NCI-H146 treated with DMSO at 0.1 percent for 48 hours (cell line): ENCODE measurements around the gene FLII.
"Not testable (repeated sequence)": the region's sequence is repeated elsewhere in the genome, so short reads cannot be mapped to it uniquely, and the experiment has no call there.

Source experiments
- DNase-seq: peaks from one replicate; lab custom pipeline; 2025; ENCODE audit not compliant: unreplicated experiment; lab: John Stamatoyannopoulos, UW

Gene FLII

GRCh38 chr17:18224053-18224386, 34.5 kb downstream of the FLII start:
- no peak for DNase-seq

DNA sequence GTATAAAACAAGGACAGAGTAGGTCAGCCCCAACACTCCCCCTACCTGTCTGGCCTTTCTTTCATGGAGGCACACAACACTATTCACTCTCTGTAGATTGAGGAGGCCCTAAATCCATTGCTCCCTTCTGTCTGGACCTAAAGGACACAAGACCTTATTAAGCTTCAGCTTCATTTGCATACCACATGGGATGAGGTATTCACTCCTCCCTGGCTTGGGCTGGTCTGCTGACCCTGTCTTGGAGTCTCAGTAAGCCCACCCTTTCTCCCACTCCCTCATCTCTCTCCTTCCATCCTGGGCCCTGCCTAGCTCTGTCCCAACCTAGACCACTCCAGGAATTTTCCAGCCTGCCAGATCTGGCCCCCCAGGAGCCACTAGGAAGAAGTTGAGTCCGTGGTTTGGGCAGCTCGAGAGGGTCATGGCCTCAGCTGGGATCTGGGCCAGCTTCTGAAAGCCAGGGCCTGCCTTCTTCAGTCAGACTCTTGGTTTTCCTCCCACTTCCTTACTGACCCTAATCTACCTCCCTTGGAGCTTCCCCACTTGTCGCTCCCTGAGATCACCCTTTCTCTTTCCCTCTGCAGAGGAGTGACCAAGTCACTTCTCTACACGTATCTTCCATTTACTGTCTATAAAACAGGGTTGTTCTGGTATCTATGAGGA, 39.7 kb downstream of the FLII start:
- DNase-seq, result no peak

DNA sequence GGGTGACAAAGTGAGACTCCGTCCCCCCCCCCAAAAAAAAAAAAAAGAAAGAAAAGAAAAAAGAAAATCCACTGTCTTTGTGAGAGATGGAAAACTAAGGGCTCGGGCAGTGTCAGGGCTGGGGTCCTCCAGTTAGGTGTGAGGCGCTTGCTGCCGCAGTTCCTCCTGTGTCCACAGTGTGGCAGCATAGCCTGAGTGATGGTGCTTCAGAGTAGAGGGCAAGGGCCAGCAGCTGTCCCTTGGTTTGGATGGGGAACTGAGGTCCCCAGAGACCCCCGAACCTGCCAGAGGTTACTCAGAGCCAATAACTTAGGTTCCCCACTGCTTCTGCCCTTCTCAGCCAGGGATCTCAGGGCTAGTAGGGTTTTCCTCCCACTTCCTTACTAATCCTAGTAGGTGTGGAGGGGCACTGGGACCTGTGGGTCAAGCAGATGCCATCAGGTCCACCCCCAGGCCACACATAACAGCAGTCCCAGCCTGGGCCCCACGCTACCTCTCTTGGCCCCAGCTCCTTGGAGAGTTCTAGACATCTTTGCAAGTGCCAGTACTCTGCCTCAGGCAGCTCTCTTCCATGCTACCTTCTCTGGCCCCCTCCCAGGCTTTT, 41.0 kb downstream of the FLII start:
- DNase-seq, result peak; percentile 14

- not testable (repeated sequence) for DNase-seq
These were observed 41.6 kb downstream of the FLII start for GRCh38 chr17:18216906-18217305.

GRCh38 chr17:18213666-18214270, 44.8 kb downstream of the FLII start:
- DNase-seq, result no peak

- DNase-seq, result no peak
These were observed 50.4 kb downstream of the FLII start for GRCh38 chr17:18208092-18208491.

DNA sequence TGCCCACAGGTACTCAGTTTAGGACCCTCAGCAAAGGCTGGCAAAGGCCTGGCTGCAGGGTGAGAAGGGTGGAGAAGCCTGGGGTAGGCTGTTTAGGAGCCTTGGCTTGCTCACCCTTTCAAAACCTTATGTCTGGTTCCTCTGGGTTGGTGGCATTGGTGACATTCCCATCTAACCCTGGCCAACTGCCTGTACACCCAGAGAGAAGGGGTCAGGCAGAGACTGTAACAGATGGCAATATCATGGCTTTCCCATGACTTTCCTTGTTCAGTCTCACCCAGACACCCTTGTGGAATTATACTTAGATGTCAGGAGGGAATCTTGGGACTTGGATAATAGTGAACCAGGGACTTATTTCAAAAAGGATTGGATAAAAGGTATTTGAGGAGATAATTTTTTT, 51.6 kb downstream of the FLII start:
- DNase-seq, result no peak

GRCh38 chr17:18205861-18206260, 52.7 kb downstream of the FLII start:
- no peak for DNase-seq

DNA sequence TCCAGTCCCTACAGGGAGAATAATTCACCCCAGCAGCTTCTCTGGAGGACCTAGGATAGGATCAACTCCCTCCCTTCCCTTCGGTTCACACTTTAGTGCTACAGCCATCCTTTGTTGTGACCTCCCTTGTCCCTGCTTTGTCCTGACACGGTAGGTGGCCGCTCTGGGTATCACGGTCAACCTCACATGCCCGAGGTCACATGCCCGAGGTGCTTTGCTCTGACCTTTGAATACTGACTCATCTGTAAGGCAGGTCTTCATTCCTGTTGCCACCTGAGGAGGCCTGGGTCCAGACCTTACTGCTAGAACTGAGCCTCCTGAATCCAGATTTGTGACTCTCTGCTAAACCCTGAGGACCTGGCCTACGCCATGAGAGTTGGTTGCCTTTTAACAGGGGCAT, 55.2 kb downstream of the FLII start:
- DNase-seq, result no peak

- DNase-seq, result no peak
These were observed 57.4 kb downstream of the FLII start for GRCh38 chr17:18201108-18201507.

DNA sequence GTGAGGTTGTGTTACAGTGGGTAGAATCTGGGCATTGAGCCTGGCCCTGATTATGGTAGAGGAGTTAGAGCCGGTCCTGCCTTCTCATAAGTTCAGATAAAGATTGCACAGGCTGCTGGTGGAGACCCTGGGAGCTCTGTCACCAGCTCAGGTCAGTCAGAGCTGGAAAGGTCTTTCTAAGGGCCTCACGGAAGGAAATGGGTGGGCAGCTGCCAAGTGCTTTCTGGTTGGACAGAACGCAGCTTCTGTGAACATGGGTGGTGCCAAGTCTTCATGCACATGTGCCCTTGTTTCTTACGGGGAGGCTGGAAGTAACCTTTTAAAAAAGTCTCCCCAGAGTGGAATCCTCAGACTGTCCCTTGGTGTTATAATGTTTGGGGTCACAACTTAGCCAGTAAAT, 60.0 kb downstream of the FLII start:
- DNase-seq, result no peak

GRCh38 chr17:18197535-18198194, 60.9 kb downstream of the FLII start:
- no peak for DNase-seq

- no peak for DNase-seq
These were observed 63.3 kb downstream of the FLII start for GRCh38 chr17:18195246-18195645.
